ENCODE measurements around the gene HBD. TPM values are rescaled to one million over a fixed set of nuclear protein-coding genes. Genes with fewer than 3 reads are reported as not detected.
"Not testable (repeated sequence)": the region's sequence is repeated elsewhere in the genome, so short reads cannot be mapped to it uniquely, and the experiment has no call there.

HBD gene
- total RNA-seq, 1 donor from 2014 or later, result not detected

DNA sequence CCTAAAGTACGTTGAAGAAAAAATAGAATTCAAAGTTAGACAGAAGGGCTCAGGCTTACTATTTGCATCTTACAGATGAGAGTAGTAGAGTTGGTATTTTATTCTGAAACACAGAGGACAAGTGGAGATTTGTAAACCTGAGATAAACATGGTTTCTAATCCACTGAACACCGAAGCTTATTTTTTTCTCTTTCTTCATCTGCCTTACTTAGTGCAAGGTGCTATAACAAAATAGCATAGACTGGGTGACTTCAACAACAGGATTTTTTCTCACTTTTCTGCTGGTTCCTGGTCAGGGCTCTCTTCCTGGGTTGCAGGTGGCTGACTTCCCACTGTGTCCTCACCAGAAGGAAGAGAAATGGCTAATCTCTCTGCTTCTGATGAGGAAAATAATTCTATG is 17.5 kb upstream of the HBD start:
- no peaks in the 10 kb centered on the region for H3K36me3 Mint-ChIP-seq (ENCODE audit: low read depth, unreplicated experiment)
- FAIRE-seq (no peak), DNase-seq (ENCODE audit: low read depth) (no peak)
- Histone ChIP-seq H2AFZ (ENCODE audit: low read depth, low read length) (no peak overlapping the region), H3K36me3 (ENCODE audit: insufficient read depth, low read length) (no peaks in the 10 kb centered on the region), H3K4me2 (ENCODE audit: low read length) (no peak overlapping the region), H4K20me1 (ENCODE audit: insufficient read depth, low read length) (no peaks in the 10 kb centered on the region), H3K9ac (ENCODE audit: low read length) (no peak overlapping the region), H3K79me2 (ENCODE audit: insufficient read depth, low read length) (no peaks in the 10 kb centered on the region), H3K4me1 (ENCODE audit: insufficient read depth, low read length) (no peaks in the 10 kb centered on the region), H3K27me3 (ENCODE audit: insufficient read depth, low read length) (no peaks in the 10 kb centered on the region), H3K27ac (ENCODE audit: low read depth, low read length) (no peak overlapping the region), H3K4me3 (ENCODE audit: insufficient read depth, low read depth, low read length) (no peak overlapping the region), H3K9me3 (ENCODE audit: insufficient read depth, low read depth, low read length) (no peaks in the 10 kb centered on the region)
- no peak overlapping the region for H3K4me3 Mint-ChIP-seq (ENCODE audit: unreplicated experiment)
- peaks cover 9% of the 10 kb centered on the region for H3K4me1 Mint-ChIP-seq (ENCODE audit: low read depth, unreplicated experiment)
- H3K9me3 Mint-ChIP-seq (ENCODE audit: unreplicated experiment), result peaks cover 5% of the 10 kb centered on the region
- no peak overlapping the region for H3K27ac Mint-ChIP-seq (ENCODE audit: unreplicated experiment)
- peaks cover 4% of the 10 kb centered on the region for H3K27me3 Mint-ChIP-seq (ENCODE audit: low read depth, unreplicated experiment)
- TF ChIP-seq CTCF (IDR thresholded peaks at IDR 0.05; ENCODE audit: insufficient read depth, low read depth, low read length) (no peak), EZH2 (IDR thresholded peaks at IDR 0.05; ENCODE audit: insufficient read depth, low read length) (no peak)

GRCh38 chr11:5250543-5251204 is 16.4 kb upstream of the HBD start:
- Histone ChIP-seq H3K4me2 (ENCODE audit: low read length) (no peak overlapping the region), H3K36me3 (ENCODE audit: insufficient read depth, low read length) (no peaks in the 10 kb centered on the region), H3K9ac (ENCODE audit: low read length) (no peak overlapping the region), H3K4me1 (ENCODE audit: insufficient read depth, low read length) (no peaks in the 10 kb centered on the region), H3K27me3 (ENCODE audit: insufficient read depth, low read length) (no peaks in the 10 kb centered on the region), H3K9me3 (ENCODE audit: insufficient read depth, low read depth, low read length) (no peaks in the 10 kb centered on the region), H3K79me2 (ENCODE audit: insufficient read depth, low read length) (no peaks in the 10 kb centered on the region), H4K20me1 (ENCODE audit: insufficient read depth, low read length) (no peaks in the 10 kb centered on the region), H3K4me3 (ENCODE audit: insufficient read depth, low read depth, low read length) (no peak overlapping the region), H2AFZ (ENCODE audit: low read depth, low read length) (no peak overlapping the region), H3K27ac (ENCODE audit: low read depth, low read length) (no peak overlapping the region)
- peaks cover 9% of the 10 kb centered on the region for H3K4me1 Mint-ChIP-seq (ENCODE audit: low read depth, unreplicated experiment)
- H3K36me3 Mint-ChIP-seq (ENCODE audit: low read depth, unreplicated experiment), result no peaks in the 10 kb centered on the region
- no peak overlapping the region for H3K4me3 Mint-ChIP-seq (ENCODE audit: unreplicated experiment)
- FAIRE-seq, result no peak
- no peak overlapping the region for H3K27ac Mint-ChIP-seq (ENCODE audit: unreplicated experiment)
- TF ChIP-seq CTCF (IDR thresholded peaks at IDR 0.05; ENCODE audit: insufficient read depth, low read depth, low read length), result no peak
- no peak for TF ChIP-seq EZH2 (IDR thresholded peaks at IDR 0.05; ENCODE audit: insufficient read depth, low read length)
- H3K27me3 Mint-ChIP-seq (ENCODE audit: low read depth, unreplicated experiment), result peaks cover 4% of the 10 kb centered on the region
- H3K9me3 Mint-ChIP-seq (ENCODE audit: unreplicated experiment), result peaks cover 5% of the 10 kb centered on the region
- DNase-seq (ENCODE audit: low read depth), result no peak

- H3K36me3 ChIP-seq (ENCODE audit: insufficient read depth, low read length); H3K36me3 Mint-ChIP-seq (ENCODE audit: low read depth, unreplicated experiment); H3K4me1 ChIP-seq (ENCODE audit: insufficient read depth, low read length); FAIRE-seq; H3K27me3 ChIP-seq (ENCODE audit: insufficient read depth, low read length); H2AFZ ChIP-seq (ENCODE audit: low read depth, low read length); H3K4me3 ChIP-seq (ENCODE audit: insufficient read depth, low read depth, low read length); H3K4me1 Mint-ChIP-seq (ENCODE audit: low read depth, unreplicated experiment); H3K9me3 Mint-ChIP-seq (ENCODE audit: unreplicated experiment); H3K79me2 ChIP-seq (ENCODE audit: insufficient read depth, low read length); H3K9me3 ChIP-seq (ENCODE audit: insufficient read depth, low read depth, low read length); H3K27ac Mint-ChIP-seq (ENCODE audit: unreplicated experiment); H4K20me1 ChIP-seq (ENCODE audit: insufficient read depth, low read length); H3K4me3 Mint-ChIP-seq (ENCODE audit: unreplicated experiment); H3K27me3 Mint-ChIP-seq (ENCODE audit: low read depth, unreplicated experiment); DNase-seq (ENCODE audit: low read depth); H3K27ac ChIP-seq (ENCODE audit: low read depth, low read length); H3K4me2 ChIP-seq (ENCODE audit: low read length); H3K9ac ChIP-seq (ENCODE audit: low read length): not testable (repeated sequence)
These were observed 15.6 kb upstream of the HBD start, which contains the start of gene HBG1 for GRCh38 chr11:5249807-5250396. TSS of gene HBG1 (minus strand) at chr11:5249857. CDS start at chr11:5249804, 53 bp downstream.

- not testable (repeated sequence) for DNase-seq (ENCODE audit: low read depth); FAIRE-seq; H3K36me3 ChIP-seq (ENCODE audit: insufficient read depth, low read length); H3K9ac ChIP-seq (ENCODE audit: low read length); H3K36me3 Mint-ChIP-seq (ENCODE audit: low read depth, unreplicated experiment); H3K4me2 ChIP-seq (ENCODE audit: low read length); H3K4me3 Mint-ChIP-seq (ENCODE audit: unreplicated experiment); H3K4me3 ChIP-seq (ENCODE audit: insufficient read depth, low read depth, low read length); H3K27me3 Mint-ChIP-seq (ENCODE audit: low read depth, unreplicated experiment); H3K9me3 ChIP-seq (ENCODE audit: insufficient read depth, low read depth, low read length); H3K4me1 Mint-ChIP-seq (ENCODE audit: low read depth, unreplicated experiment); H3K79me2 ChIP-seq (ENCODE audit: insufficient read depth, low read length); H3K27me3 ChIP-seq (ENCODE audit: insufficient read depth, low read length); H3K27ac ChIP-seq (ENCODE audit: low read depth, low read length); H2AFZ ChIP-seq (ENCODE audit: low read depth, low read length); H4K20me1 ChIP-seq (ENCODE audit: insufficient read depth, low read length); H3K4me1 ChIP-seq (ENCODE audit: insufficient read depth, low read length); H3K27ac Mint-ChIP-seq (ENCODE audit: unreplicated experiment); H3K9me3 Mint-ChIP-seq (ENCODE audit: unreplicated experiment)
These were observed 14.2 kb upstream of the HBD start for GRCh38 chr11:5248498-5248897.
